HUES6 (cell line): Measurements from ENCODE around the gene CPED1.

Experiments
- H3K27ac ChIP-seq: 2 replicates; pipeline ENCODE4 v1.7.0; 2013; ENCODE audit warnings: low read depth, mild to moderate bottlenecking, low read length, inconsistent platforms
- H3K27me3 ChIP-seq: 2 replicates; pipeline ENCODE4 v1.6.1; 2013; ENCODE audit warnings: low read length; ENCODE audit not compliant: control insufficient read depth, insufficient read depth
- H3K36me3 ChIP-seq: 2 replicates; pipeline ENCODE4 v1.6.1; 2013; ENCODE audit warnings: low read length; ENCODE audit not compliant: control insufficient read depth, insufficient read depth
- H3K4me1 ChIP-seq: 2 replicates; pipeline ENCODE4 v1.6.1; 2013; ENCODE audit warnings: low read length; ENCODE audit not compliant: control insufficient read depth, insufficient read depth
- H3K4me3 ChIP-seq: 2 replicates; pipeline ENCODE4 v1.5.1; 2013; ENCODE audit warnings: low read depth, low read length
- H3K9ac ChIP-seq: one replicate; pipeline ENCODE4 v1.6.1; 2013; ENCODE audit warnings: mild to moderate bottlenecking, low read length
- H3K9me3 ChIP-seq: 2 replicates; pipeline ENCODE4 v1.6.1; 2013; ENCODE audit warnings: low read depth, low read length; ENCODE audit not compliant: control insufficient read depth, insufficient read depth

The CPED1 gene

GRCh38 chr7:121083790-121084251 is 95.3 kb downstream of the CPED1 start:
- Histone ChIP-seq H3K9ac (no peak overlapping the region), H3K9me3 (no peaks in the 10 kb centered on the region), H3K4me1 (no peaks in the 10 kb centered on the region), H3K27ac (no peak overlapping the region), H3K36me3 (no peaks in the 10 kb centered on the region), H3K4me3 (no peak overlapping the region), H3K27me3 (no peaks in the 10 kb centered on the region)

- Histone ChIP-seq H3K27ac (no peak overlapping the region), H3K4me3 (no peak overlapping the region), H3K9ac (no peak overlapping the region), H3K4me1 (no peaks in the 10 kb centered on the region), H3K27me3 (no peaks in the 10 kb centered on the region), H3K36me3 (no peaks in the 10 kb centered on the region), H3K9me3 (no peaks in the 10 kb centered on the region)
These were observed 95.7 kb downstream of the CPED1 start for GRCh38 chr7:121084256-121084655.

- H3K9me3 ChIP-seq, result no peaks in the 10 kb centered on the region
- no peak overlapping the region for H3K27ac ChIP-seq
- no peak overlapping the region for H3K9ac ChIP-seq
- no peaks in the 10 kb centered on the region for H3K27me3 ChIP-seq
- H3K36me3 ChIP-seq, result no peaks in the 10 kb centered on the region
- no peaks in the 10 kb centered on the region for H3K4me1 ChIP-seq
- H3K4me3 ChIP-seq, result no peak overlapping the region
These were observed 96.3 kb downstream of the CPED1 start for GRCh38 chr7:121084748-121085336.

GRCh38 chr7:121085922-121086321 is 97.4 kb downstream of the CPED1 start:
- H3K4me3 ChIP-seq, result no peak overlapping the region
- no peaks in the 10 kb centered on the region for H3K4me1 ChIP-seq
- no peak overlapping the region for H3K9ac ChIP-seq
- H3K27me3 ChIP-seq, result no peaks in the 10 kb centered on the region
- H3K36me3 ChIP-seq, result no peaks in the 10 kb centered on the region
- no peak overlapping the region for H3K27ac ChIP-seq
- no peaks in the 10 kb centered on the region for H3K9me3 ChIP-seq

GRCh38 chr7:121088870-121089269 is 100.4 kb downstream of the CPED1 start:
- no peaks in the 10 kb centered on the region for H3K36me3 ChIP-seq
- H3K27ac ChIP-seq, result no peak overlapping the region
- H3K9me3 ChIP-seq, result no peaks in the 10 kb centered on the region
- no peaks in the 10 kb centered on the region for H3K27me3 ChIP-seq
- H3K4me1 ChIP-seq, result no peaks in the 10 kb centered on the region
- H3K9ac ChIP-seq, result no peak overlapping the region
- no peak overlapping the region for H3K4me3 ChIP-seq

GRCh38 chr7:121094829-121095228 is 106.3 kb downstream of the CPED1 start:
- Histone ChIP-seq H3K27me3 (no peaks in the 10 kb centered on the region), H3K36me3 (no peaks in the 10 kb centered on the region), H3K27ac (no peak overlapping the region), H3K9ac (no peak overlapping the region), H3K4me3 (no peak overlapping the region), H3K9me3 (no peaks in the 10 kb centered on the region), H3K4me1 (no peaks in the 10 kb centered on the region)

GRCh38 chr7:121097577-121097976 is 109.1 kb downstream of the CPED1 start:
- H3K9ac ChIP-seq, result no peak overlapping the region
- H3K36me3 ChIP-seq, result no peaks in the 10 kb centered on the region
- H3K4me1 ChIP-seq, result peaks cover 6% of the 10 kb centered on the region
- H3K9me3 ChIP-seq, result no peaks in the 10 kb centered on the region
- no peak overlapping the region for H3K27ac ChIP-seq
- H3K4me3 ChIP-seq, result no peak overlapping the region
- no peaks in the 10 kb centered on the region for H3K27me3 ChIP-seq

- H3K36me3 ChIP-seq, result no peaks in the 10 kb centered on the region
- H3K9ac ChIP-seq, result no peak overlapping the region
- no peak overlapping the region for H3K4me3 ChIP-seq
- no peaks in the 10 kb centered on the region for H3K27me3 ChIP-seq
- peaks cover 13% of the 10 kb centered on the region for H3K4me1 ChIP-seq
- H3K27ac ChIP-seq, result no peak overlapping the region
- H3K9me3 ChIP-seq, result no peaks in the 10 kb centered on the region
These were observed 111.1 kb downstream of the CPED1 start for GRCh38 chr7:121099572-121099971.

GRCh38 chr7:121101083-121101482 is 112.6 kb downstream of the CPED1 start:
- no peak overlapping the region for H3K4me3 ChIP-seq
- no peaks in the 10 kb centered on the region for H3K9me3 ChIP-seq
- no peaks in the 10 kb centered on the region for H3K36me3 ChIP-seq
- H3K4me1 ChIP-seq, result peaks cover 13% of the 10 kb centered on the region
- H3K9ac ChIP-seq, result no peak overlapping the region
- no peaks in the 10 kb centered on the region for H3K27me3 ChIP-seq
- H3K27ac ChIP-seq, result no peak overlapping the region

GRCh38 chr7:121101621-121102020 is 113.1 kb downstream of the CPED1 start:
- no peaks in the 10 kb centered on the region for H3K9me3 ChIP-seq
- H3K4me3 ChIP-seq, result no peak overlapping the region
- no peak overlapping the region for H3K27ac ChIP-seq
- peaks cover 13% of the 10 kb centered on the region for H3K4me1 ChIP-seq
- no peak overlapping the region for H3K9ac ChIP-seq
- no peaks in the 10 kb centered on the region for H3K36me3 ChIP-seq
- H3K27me3 ChIP-seq, result no peaks in the 10 kb centered on the region

- H3K4me1 ChIP-seq, result peaks cover 13% of the 10 kb centered on the region
- H3K9ac ChIP-seq, result no peak overlapping the region
- no peak overlapping the region for H3K4me3 ChIP-seq
- H3K27ac ChIP-seq, result no peak overlapping the region
- no peaks in the 10 kb centered on the region for H3K27me3 ChIP-seq
- H3K36me3 ChIP-seq, result no peaks in the 10 kb centered on the region
- no peaks in the 10 kb centered on the region for H3K9me3 ChIP-seq
These were observed 114.1 kb downstream of the CPED1 start for GRCh38 chr7:121102619-121103018.

- Histone ChIP-seq H3K9me3 (no peaks in the 10 kb centered on the region), H3K4me1 (peaks cover 13% of the 10 kb centered on the region), H3K27ac (no peak overlapping the region), H3K36me3 (no peaks in the 10 kb centered on the region), H3K27me3 (no peaks in the 10 kb centered on the region), H3K4me3 (no peak overlapping the region), H3K9ac (no peak overlapping the region)
These were observed 114.6 kb downstream of the CPED1 start for GRCh38 chr7:121103086-121103485.
